GM18909 (cell line): ENCODE data around the gene PDE4A.
"Not testable (repeated sequence)": the region's sequence is repeated elsewhere in the genome, so short reads cannot be mapped to it uniquely, and the experiment has no call there.

Experiments
- ATAC-seq: cut with Tn5 transposase; IDR thresholded peaks from one replicate; pipeline ENCODE4 v1.9.1; 2021; ENCODE audit warnings: mild to moderate bottlenecking; ENCODE audit not compliant: unreplicated experiment, poor library complexity

The PDE4A gene

GRCh38 chr19:10422846-10423245 lies 2.5 kb downstream of the PDE4A start:
- no peak for ATAC-seq

GRCh38 chr19:10424011-10424637 lies 3.8 kb downstream of the PDE4A start:
- no peak for ATAC-seq

- no peak for ATAC-seq
Observed at GRCh38 chr19:10427169-10427568, 6.8 kb downstream of the PDE4A start.

- no peak for ATAC-seq
Observed at GRCh38 chr19:10428996-10429381, 8.7 kb downstream of the PDE4A start.

GRCh38 chr19:10430505-10431253 lies 10.3 kb downstream of the PDE4A start:
- no peak for ATAC-seq

GRCh38 chr19:10431254-10431942 lies 11.1 kb downstream of the PDE4A start:
- ATAC-seq, result no peak

- no peak for ATAC-seq
Observed at GRCh38 chr19:10431943-10432735, 11.8 kb downstream of the PDE4A start.

- ATAC-seq, result no peak
Observed at GRCh38 chr19:10432736-10433130, 12.4 kb downstream of the PDE4A start.

GRCh38 chr19:10433131-10433536 lies 12.8 kb downstream of the PDE4A start:
- ATAC-seq, result no peak

GRCh38 chr19:10439588-10439987 lies 19.2 kb downstream of the PDE4A start:
- ATAC-seq, result no peak

- ATAC-seq, result no peak
Observed at GRCh38 chr19:10442698-10443097, 22.4 kb downstream of the PDE4A start.

GRCh38 chr19:10449037-10449436 lies 28.7 kb downstream of the PDE4A start:
- ATAC-seq, result no peak

GRCh38 chr19:10450191-10450852 lies 30.0 kb downstream of the PDE4A start:
- ATAC-seq, result no peak

- ATAC-seq, result no peak
Observed at GRCh38 chr19:10450853-10451609, 30.7 kb downstream of the PDE4A start.

- no peak for ATAC-seq
Observed at GRCh38 chr19:10452726-10453618, 32.6 kb downstream of the PDE4A start.

- ATAC-seq, result no peak
Observed at GRCh38 chr19:10453852-10454251, 33.5 kb downstream of the PDE4A start.

- ATAC-seq, result no peak
Observed at GRCh38 chr19:10454267-10454666, 33.9 kb downstream of the PDE4A start.

GRCh38 chr19:10458733-10459132 lies 38.4 kb downstream of the PDE4A start:
- not testable (repeated sequence) for ATAC-seq

- ATAC-seq, result no peak
Observed at GRCh38 chr19:10460714-10461046, 40.3 kb downstream of the PDE4A start.
